SK-N-SH treated with all-trans-retinoic acid at 6 μM for 48 hours (cell line): ENCODE results near the gene AMOT.

Experiments
- ATAC-seq: fragments of 200-7000 bp; cut with Tn5 transposase; 3 replicates; pipeline ENCODE4 v1.9.1; 2020; ENCODE audit warnings: mild to moderate bottlenecking, moderate library complexity
- ARNTL ChIP-seq: fragments of 450-650 bp; formaldehyde crosslinking; IDR thresholded peaks from 2 replicates; pipeline ENCODE4 v1.5.0; 2020; ENCODE audit warnings: low read depth, mild to moderate bottlenecking, moderate library complexity, borderline replicate concordance
- BACH2 ChIP-seq: fragments of 250-450 bp; sonication (Bioruptor Pico); IDR thresholded peaks from 2 replicates; pipeline ENCODE4 v1.9.0; 2021; ENCODE audit warnings: mild to moderate bottlenecking, borderline replicate concordance
- CSDC2 ChIP-seq: fragments of 250-450 bp; sonication (Bioruptor Pico); IDR thresholded peaks from 2 replicates; pipeline ENCODE4 v1.5.0; 2020; ENCODE audit warnings: mild to moderate bottlenecking, moderate library complexity
- ESRRG ChIP-seq: fragments of 250-450 bp; sonication (Bioruptor Pico); IDR thresholded peaks from 2 replicates; pipeline ENCODE4 v1.6.1; 2021; ENCODE audit warnings: mild to moderate bottlenecking
- GLIS3 ChIP-seq: fragments of 250-450 bp; sonication (Bioruptor Pico); IDR thresholded peaks from 2 replicates; pipeline ENCODE4 v1.5.0; 2020; ENCODE audit warnings: mild to moderate bottlenecking, moderate library complexity
- ISL1 ChIP-seq: fragments of 250-450 bp; sonication (Bioruptor Pico); IDR thresholded peaks from 2 replicates; pipeline ENCODE4 v2.1.2; 2022; ENCODE audit warnings: mild to moderate bottlenecking, moderate library complexity
- PPARA ChIP-seq: fragments of 250-450 bp; sonication (Bioruptor Pico); IDR thresholded peaks from 2 replicates; pipeline ENCODE4 v1.5.0; 2020; ENCODE audit warnings: mild to moderate bottlenecking, borderline replicate concordance
- RARB ChIP-seq: fragments of 250-450 bp; sonication (Bioruptor Pico); IDR thresholded peaks from 2 replicates; pipeline ENCODE4 v1.8.0; 2021; ENCODE audit warnings: mild to moderate bottlenecking, moderate library complexity
- SNAI2 ChIP-seq: fragments of 250-450 bp; sonication (Bioruptor Pico); IDR thresholded peaks from 2 replicates; pipeline ENCODE4 v1.5.0; 2020; ENCODE audit warnings: mild to moderate bottlenecking, moderate library complexity
- TCF4 ChIP-seq: fragments of 250-450 bp; sonication (Bioruptor Pico); IDR thresholded peaks from 2 replicates; pipeline ENCODE4 v1.8.0; 2021; ENCODE audit warnings: mild to moderate bottlenecking, moderate library complexity, borderline replicate concordance
- TOX ChIP-seq: fragments of 250-450 bp; sonication (Bioruptor Pico); IDR thresholded peaks from 2 replicates; pipeline ENCODE4 v1.8.0; 2021; ENCODE audit warnings: mild to moderate bottlenecking, moderate library complexity, borderline replicate concordance
- ZC3H10 ChIP-seq: fragments of 250-450 bp; sonication (Bioruptor Pico); IDR thresholded peaks from 2 replicates; pipeline ENCODE4 v1.5.1; 2021; ENCODE audit warnings: mild to moderate bottlenecking, moderate library complexity
- ZFP3 ChIP-seq: fragments of 250-450 bp; sonication (Bioruptor Pico); IDR thresholded peaks from 2 replicates; pipeline ENCODE4 v1.5.0; 2020; ENCODE audit warnings: mild to moderate bottlenecking, moderate library complexity
- ZFP30 ChIP-seq: fragments of 450-650 bp; formaldehyde crosslinking; IDR thresholded peaks from 2 replicates; pipeline ENCODE4 v1.5.0; 2022; ENCODE audit warnings: mild to moderate bottlenecking, moderate library complexity
- ZNF565 ChIP-seq: fragments of 450-650 bp; formaldehyde crosslinking; conservative IDR thresholded peaks from 2 replicates; pipeline ENCODE4 v1.5.0; 2020; ENCODE audit warnings: low read depth, mild to moderate bottlenecking, moderate library complexity
- ZNF70 ChIP-seq: fragments of 450-650 bp; formaldehyde crosslinking; IDR thresholded peaks from 2 replicates; pipeline ENCODE4 v1.5.0; 2020; ENCODE audit warnings: mild to moderate bottlenecking, moderate library complexity
- ZNF8 ChIP-seq: fragments of 450-650 bp; formaldehyde crosslinking; IDR thresholded peaks from 2 replicates; pipeline ENCODE4 v1.5.0; 2020; ENCODE audit warnings: mild to moderate bottlenecking, moderate library complexity
- TF ChIP-seq, protein P1 (sequence below): fragments of 250-450 bp; sonication (Bioruptor Pico); IDR thresholded peaks from 2 replicates; pipeline ENCODE4 v1.8.0; 2020; ENCODE audit warnings: mild to moderate bottlenecking, moderate library complexity, borderline replicate concordance
- TF ChIP-seq, protein P2 (sequence below): fragments of 250-450 bp; sonication (Bioruptor Pico); IDR thresholded peaks from 2 replicates; pipeline ENCODE4 v1.5.0; 2020; ENCODE audit warnings: mild to moderate bottlenecking, moderate library complexity

AMOT gene

DNA sequence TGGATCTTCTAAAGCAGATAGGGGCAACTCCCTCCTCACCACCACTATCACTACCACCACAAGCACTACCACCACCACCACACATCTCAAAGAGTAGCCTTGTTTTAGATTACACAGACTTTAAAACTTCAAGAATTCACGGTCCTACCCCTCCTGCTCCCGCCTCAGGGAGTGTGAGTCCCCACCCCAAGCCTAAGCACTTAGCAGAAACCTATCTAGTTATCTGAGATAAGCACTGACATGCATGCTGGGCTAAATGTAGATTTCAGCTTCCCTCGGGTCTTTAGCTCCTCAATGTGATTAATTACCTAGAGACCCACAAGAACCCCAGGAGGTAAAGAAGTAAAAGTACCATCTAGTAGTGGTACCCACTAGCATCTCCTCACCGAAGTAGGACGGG, 775 bp downstream of the AMOT start:
- ATAC-seq, result no peak
- TF ChIP-seq ZFP30 (CRISPR knock-in tag), result no peak
- TF ChIP-seq, protein P1, sequence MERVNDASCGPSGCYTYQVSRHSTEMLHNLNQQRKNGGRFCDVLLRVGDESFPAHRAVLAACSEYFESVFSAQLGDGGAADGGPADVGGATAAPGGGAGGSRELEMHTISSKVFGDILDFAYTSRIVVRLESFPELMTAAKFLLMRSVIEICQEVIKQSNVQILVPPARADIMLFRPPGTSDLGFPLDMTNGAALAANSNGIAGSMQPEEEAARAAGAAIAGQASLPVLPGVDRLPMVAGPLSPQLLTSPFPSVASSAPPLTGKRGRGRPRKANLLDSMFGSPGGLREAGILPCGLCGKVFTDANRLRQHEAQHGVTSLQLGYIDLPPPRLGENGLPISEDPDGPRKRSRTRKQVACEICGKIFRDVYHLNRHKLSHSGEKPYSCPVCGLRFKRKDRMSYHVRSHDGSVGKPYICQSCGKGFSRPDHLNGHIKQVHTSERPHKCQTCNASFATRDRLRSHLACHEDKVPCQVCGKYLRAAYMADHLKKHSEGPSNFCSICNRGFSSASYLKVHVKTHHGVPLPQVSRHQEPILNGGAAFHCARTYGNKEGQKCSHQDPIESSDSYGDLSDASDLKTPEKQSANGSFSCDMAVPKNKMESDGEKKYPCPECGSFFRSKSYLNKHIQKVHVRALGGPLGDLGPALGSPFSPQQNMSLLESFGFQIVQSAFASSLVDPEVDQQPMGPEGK (CRISPR knock-in tag), result no peak
- no peak for TF ChIP-seq PPARA (CRISPR knock-in tag)
- TF ChIP-seq SNAI2, result no peak
- TF ChIP-seq ARNTL (CRISPR knock-in tag), result no peak
- TF ChIP-seq, protein P2, sequence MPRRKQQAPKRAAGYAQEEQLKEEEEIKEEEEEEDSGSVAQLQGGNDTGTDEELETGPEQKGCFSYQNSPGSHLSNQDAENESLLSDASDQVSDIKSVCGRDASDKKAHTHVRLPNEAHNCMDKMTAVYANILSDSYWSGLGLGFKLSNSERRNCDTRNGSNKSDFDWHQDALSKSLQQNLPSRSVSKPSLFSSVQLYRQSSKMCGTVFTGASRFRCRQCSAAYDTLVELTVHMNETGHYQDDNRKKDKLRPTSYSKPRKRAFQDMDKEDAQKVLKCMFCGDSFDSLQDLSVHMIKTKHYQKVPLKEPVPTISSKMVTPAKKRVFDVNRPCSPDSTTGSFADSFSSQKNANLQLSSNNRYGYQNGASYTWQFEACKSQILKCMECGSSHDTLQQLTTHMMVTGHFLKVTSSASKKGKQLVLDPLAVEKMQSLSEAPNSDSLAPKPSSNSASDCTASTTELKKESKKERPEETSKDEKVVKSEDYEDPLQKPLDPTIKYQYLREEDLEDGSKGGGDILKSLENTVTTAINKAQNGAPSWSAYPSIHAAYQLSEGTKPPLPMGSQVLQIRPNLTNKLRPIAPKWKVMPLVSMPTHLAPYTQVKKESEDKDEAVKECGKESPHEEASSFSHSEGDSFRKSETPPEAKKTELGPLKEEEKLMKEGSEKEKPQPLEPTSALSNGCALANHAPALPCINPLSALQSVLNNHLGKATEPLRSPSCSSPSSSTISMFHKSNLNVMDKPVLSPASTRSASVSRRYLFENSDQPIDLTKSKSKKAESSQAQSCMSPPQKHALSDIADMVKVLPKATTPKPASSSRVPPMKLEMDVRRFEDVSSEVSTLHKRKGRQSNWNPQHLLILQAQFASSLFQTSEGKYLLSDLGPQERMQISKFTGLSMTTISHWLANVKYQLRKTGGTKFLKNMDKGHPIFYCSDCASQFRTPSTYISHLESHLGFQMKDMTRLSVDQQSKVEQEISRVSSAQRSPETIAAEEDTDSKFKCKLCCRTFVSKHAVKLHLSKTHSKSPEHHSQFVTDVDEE, result no peak
- no peak for TF ChIP-seq ISL1 (CRISPR knock-in tag)
- no peak for TF ChIP-seq RARB
- no peak for TF ChIP-seq GLIS3 (CRISPR knock-in tag)
- no peak for TF ChIP-seq TOX (CRISPR knock-in tag)
- no peak for TF ChIP-seq ZC3H10 (CRISPR knock-in tag)
- TF ChIP-seq TCF4 (CRISPR knock-in tag), result no peak
- no peak for TF ChIP-seq BACH2 (CRISPR knock-in tag)
- TF ChIP-seq, all 23 proteins: peak for 0

DNA sequence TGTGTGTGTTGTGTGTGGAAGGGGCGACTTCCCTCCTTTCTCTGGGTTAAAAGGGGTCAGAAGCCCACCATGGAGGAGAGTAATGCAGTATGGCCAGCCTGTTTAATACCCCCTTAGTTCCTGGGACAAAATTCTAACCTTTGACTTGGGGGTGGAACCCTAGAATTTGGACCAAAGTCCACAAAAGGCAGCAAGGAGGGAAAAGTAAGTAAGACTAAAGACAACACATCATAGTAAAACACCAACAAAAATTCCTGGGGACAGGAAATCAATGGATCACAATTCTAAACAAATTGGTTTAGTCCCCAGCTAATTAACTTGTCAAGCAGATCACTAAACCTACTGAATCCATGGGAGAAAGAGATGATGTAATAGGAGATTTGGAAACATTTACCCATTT, 3.1 kb downstream of the AMOT start:
- TF ChIP-seq ESRRG (CRISPR knock-in tag) (no peak), ZNF8 (CRISPR knock-in tag) (no peak)
- TF ChIP-seq, protein P2, result no peak
- no peak for ATAC-seq

DNA sequence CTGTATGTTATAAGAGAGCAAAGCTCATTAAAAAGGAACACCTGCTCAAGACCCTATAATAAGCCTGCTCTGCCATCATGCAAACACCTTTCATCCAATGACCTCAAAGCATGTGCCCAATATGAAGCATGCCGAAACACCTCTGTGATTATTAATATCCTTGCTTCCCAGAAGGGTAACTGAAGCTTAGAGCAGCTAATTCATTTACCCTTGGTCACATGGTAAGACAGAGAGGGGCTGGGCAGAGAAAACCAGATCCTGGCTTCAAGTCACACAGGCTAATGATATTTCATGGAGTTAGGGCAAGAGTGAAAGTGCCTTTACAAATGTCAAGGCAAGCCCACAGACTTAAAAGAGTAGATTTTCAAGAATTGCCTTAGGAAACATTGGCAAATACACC, 5.6 kb downstream of the AMOT start:
- TF ChIP-seq SNAI2, result no peak
- TF ChIP-seq GLIS3 (CRISPR knock-in tag), result no peak
- TF ChIP-seq TCF4 (CRISPR knock-in tag), result no peak
- TF ChIP-seq ISL1 (CRISPR knock-in tag), result no peak
- TF ChIP-seq ZC3H10 (CRISPR knock-in tag), result no peak
- no peak for TF ChIP-seq ZNF565 (CRISPR knock-in tag)
- no peak for TF ChIP-seq ZFP30 (CRISPR knock-in tag)
- no peak for TF ChIP-seq ESRRG (CRISPR knock-in tag)
- TF ChIP-seq ZNF70, result no peak
- TF ChIP-seq, protein P1 (CRISPR knock-in tag), result no peak
- TF ChIP-seq, protein P2, result no peak
- TF ChIP-seq CSDC2 (CRISPR knock-in tag), result no peak
- no peak for TF ChIP-seq ZFP3 (CRISPR knock-in tag)
- ATAC-seq, result no peak
